HEK293 (cell line): Measurements from ENCODE around the gene GDF7.

Experiments used
- ZNF10 ChIP-seq: fragments of 450-650 bp; formaldehyde crosslinking; IDR thresholded peaks from 2 replicates; pipeline ENCODE4 v1.5.1; 2017; ENCODE audit warnings: missing biosample characterization, missing genetic modification characterization
- ZNF138 ChIP-seq: fragments of 450-650 bp; formaldehyde crosslinking; IDR thresholded peaks from 2 replicates; pipeline ENCODE4 v1.5.1; 2016; ENCODE audit warnings: missing biosample characterization, missing genetic modification characterization, borderline replicate concordance
- ZNF335 ChIP-seq: fragments of 450-650 bp; formaldehyde crosslinking; conservative IDR thresholded peaks from 2 replicates; pipeline ENCODE4 v1.5.1; 2016; ENCODE audit warnings: missing biosample characterization, missing genetic modification characterization
- ZNF558 ChIP-seq: fragments of 450-650 bp; formaldehyde crosslinking; IDR thresholded peaks from 2 replicates; pipeline ENCODE4 v1.5.1; 2016; ENCODE audit warnings: missing biosample characterization, missing genetic modification characterization
- ZNF843 ChIP-seq: fragments of 450-650 bp; formaldehyde crosslinking; IDR thresholded peaks from 2 replicates; pipeline ENCODE4 v1.5.1; 2016; ENCODE audit warnings: missing biosample characterization, missing genetic modification characterization
- TF ChIP-seq, protein P1 (sequence below): fragments of 450-650 bp; formaldehyde crosslinking; IDR thresholded peaks from 2 replicates; pipeline ENCODE4 v1.5.1; 2016; ENCODE audit warnings: missing biosample characterization, missing genetic modification characterization
- TF ChIP-seq, protein P2 (sequence below): fragments of 450-650 bp; formaldehyde crosslinking; IDR thresholded peaks from 2 replicates; pipeline ENCODE4 v1.5.0; 2017; ENCODE audit warnings: missing biosample characterization, missing genetic modification characterization, borderline replicate concordance
- TF ChIP-seq, protein P3 (sequence below): fragments of 450-650 bp; formaldehyde crosslinking; IDR thresholded peaks from 2 replicates; pipeline ENCODE4 v1.5.1; 2016; ENCODE audit warnings: missing biosample characterization, missing genetic modification characterization

- TF ChIP-seq ZNF335 (tag by site-specific recombination) (no peak), ZNF843 (tag by site-specific recombination) (no peak), ZNF138 (tag by site-specific recombination) (no peak), ZNF10 (tag by site-specific recombination) (no peak), ZNF558 (tag by site-specific recombination) (no peak)
- TF ChIP-seq, protein P1, sequence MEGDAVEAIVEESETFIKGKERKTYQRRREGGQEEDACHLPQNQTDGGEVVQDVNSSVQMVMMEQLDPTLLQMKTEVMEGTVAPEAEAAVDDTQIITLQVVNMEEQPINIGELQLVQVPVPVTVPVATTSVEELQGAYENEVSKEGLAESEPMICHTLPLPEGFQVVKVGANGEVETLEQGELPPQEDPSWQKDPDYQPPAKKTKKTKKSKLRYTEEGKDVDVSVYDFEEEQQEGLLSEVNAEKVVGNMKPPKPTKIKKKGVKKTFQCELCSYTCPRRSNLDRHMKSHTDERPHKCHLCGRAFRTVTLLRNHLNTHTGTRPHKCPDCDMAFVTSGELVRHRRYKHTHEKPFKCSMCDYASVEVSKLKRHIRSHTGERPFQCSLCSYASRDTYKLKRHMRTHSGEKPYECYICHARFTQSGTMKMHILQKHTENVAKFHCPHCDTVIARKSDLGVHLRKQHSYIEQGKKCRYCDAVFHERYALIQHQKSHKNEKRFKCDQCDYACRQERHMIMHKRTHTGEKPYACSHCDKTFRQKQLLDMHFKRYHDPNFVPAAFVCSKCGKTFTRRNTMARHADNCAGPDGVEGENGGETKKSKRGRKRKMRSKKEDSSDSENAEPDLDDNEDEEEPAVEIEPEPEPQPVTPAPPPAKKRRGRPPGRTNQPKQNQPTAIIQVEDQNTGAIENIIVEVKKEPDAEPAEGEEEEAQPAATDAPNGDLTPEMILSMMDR (tag by site-specific recombination), result no peak
- TF ChIP-seq, protein P2, sequence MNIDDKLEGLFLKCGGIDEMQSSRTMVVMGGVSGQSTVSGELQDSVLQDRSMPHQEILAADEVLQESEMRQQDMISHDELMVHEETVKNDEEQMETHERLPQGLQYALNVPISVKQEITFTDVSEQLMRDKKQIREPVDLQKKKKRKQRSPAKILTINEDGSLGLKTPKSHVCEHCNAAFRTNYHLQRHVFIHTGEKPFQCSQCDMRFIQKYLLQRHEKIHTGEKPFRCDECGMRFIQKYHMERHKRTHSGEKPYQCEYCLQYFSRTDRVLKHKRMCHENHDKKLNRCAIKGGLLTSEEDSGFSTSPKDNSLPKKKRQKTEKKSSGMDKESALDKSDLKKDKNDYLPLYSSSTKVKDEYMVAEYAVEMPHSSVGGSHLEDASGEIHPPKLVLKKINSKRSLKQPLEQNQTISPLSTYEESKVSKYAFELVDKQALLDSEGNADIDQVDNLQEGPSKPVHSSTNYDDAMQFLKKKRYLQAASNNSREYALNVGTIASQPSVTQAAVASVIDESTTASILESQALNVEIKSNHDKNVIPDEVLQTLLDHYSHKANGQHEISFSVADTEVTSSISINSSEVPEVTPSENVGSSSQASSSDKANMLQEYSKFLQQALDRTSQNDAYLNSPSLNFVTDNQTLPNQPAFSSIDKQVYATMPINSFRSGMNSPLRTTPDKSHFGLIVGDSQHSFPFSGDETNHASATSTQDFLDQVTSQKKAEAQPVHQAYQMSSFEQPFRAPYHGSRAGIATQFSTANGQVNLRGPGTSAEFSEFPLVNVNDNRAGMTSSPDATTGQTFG (tag by site-specific recombination), result no peak
- TF ChIP-seq, protein P3, sequence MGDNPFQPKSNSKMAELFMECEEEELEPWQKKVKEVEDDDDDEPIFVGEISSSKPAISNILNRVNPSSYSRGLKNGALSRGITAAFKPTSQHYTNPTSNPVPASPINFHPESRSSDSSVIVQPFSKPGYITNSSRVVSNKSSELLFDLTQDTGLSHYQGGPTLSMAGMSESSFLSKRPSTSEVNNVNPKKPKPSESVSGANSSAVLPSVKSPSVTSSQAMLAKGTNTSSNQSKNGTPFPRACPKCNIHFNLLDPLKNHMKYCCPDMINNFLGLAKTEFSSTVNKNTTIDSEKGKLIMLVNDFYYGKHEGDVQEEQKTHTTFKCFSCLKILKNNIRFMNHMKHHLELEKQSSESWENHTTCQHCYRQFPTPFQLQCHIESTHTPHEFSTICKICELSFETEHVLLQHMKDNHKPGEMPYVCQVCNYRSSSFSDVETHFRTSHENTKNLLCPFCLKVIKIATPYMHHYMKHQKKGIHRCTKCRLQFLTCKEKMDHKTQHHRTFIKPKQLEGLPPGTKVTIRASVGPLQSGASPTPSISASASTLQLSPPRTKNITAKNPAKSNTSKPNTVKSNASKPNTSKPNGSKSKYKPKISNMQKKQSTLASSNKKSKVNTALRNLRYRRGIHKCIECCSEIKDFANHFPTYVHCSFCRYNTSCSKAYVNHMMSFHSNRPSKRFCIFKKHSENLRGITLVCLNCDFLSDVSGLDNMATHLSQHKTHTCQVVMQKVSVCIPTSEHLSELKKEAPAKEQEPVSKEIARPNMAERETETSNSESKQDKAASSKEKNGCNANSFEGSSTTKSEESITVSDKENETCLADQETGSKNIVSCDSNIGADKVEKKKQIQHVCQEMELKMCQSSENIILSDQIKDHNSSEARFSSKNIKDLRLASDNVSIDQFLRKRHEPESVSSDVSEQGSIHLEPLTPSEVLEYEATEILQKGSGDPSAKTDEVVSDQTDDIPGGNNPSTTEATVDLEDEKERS (tag by site-specific recombination), result no peak
Observed at GRCh38 chr2:20645761-20646160, 21.2 kb upstream of the GDF7 start.
